ENCODE results near the gene RNF148.

DNA sequence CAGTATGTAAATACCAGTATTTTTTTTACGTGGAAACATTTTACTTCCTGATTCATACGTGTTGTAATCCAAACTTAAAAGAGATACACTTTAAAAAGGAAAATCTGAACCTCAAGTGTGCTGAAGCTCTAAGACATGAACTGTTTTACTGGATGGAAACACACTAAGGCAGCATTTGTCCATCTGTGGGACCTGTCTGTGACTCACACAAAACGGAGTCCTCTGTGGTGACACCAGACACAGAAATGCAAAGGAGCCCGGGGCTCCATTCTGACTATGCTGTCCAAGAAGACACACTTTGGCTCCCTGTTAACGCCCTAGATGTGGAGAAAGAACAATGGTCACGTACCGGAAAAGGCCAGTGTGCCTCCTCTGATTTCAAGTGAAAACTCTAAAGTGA is 27.7 kb downstream of the RNF148 start:
- no peak for TF ChIP-seq EZH2 (IDR thresholded peaks at IDR 0.05; ENCODE audit: insufficient read depth, low read length)
- TF ChIP-seq, protein P1, sequence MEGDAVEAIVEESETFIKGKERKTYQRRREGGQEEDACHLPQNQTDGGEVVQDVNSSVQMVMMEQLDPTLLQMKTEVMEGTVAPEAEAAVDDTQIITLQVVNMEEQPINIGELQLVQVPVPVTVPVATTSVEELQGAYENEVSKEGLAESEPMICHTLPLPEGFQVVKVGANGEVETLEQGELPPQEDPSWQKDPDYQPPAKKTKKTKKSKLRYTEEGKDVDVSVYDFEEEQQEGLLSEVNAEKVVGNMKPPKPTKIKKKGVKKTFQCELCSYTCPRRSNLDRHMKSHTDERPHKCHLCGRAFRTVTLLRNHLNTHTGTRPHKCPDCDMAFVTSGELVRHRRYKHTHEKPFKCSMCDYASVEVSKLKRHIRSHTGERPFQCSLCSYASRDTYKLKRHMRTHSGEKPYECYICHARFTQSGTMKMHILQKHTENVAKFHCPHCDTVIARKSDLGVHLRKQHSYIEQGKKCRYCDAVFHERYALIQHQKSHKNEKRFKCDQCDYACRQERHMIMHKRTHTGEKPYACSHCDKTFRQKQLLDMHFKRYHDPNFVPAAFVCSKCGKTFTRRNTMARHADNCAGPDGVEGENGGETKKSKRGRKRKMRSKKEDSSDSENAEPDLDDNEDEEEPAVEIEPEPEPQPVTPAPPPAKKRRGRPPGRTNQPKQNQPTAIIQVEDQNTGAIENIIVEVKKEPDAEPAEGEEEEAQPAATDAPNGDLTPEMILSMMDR (IDR thresholded peaks at IDR 0.05; ENCODE audit: insufficient read depth, low read depth, low read length) = no peak
